Activated naive CD4-positive, alpha-beta T cell treated with anti-CD3 and anti-CD28 coated beads, Interleukin-2, amount 50 U/mL, for 24 hours (primary cell): ENCODE measurements around the gene GALNS.
"Not testable (repeated sequence)": the region's sequence is repeated elsewhere in the genome, so short reads cannot be mapped to it uniquely, and the experiment has no call there.

Experiments used
- H3K27ac Mint-ChIP-seq: one replicate; pipeline ENCODE4 v1.8.0; 2021; ENCODE audit warnings: mild to moderate bottlenecking, mixed read lengths
- H3K27me3 Mint-ChIP-seq: one replicate; pipeline ENCODE4 v1.8.0; 2021; ENCODE audit warnings: mixed read lengths
- H3K36me3 Mint-ChIP-seq: one replicate; pipeline ENCODE4 v1.8.0; 2021; ENCODE audit warnings: mixed read lengths
- H3K4me1 Mint-ChIP-seq: one replicate; pipeline ENCODE4 v1.8.0; 2021; ENCODE audit warnings: mixed read lengths
- H3K4me3 Mint-ChIP-seq: one replicate; pipeline ENCODE4 v1.8.0; 2021; ENCODE audit warnings: mild to moderate bottlenecking, mixed read lengths
- H3K9me3 Mint-ChIP-seq: one replicate; pipeline ENCODE4 v1.8.0; 2021; ENCODE audit warnings: mixed read lengths

GALNS gene

GRCh38 chr16:88825146-88825545 is 31.6 kb downstream of the GALNS start:
- H3K36me3 Mint-ChIP-seq: no peaks in the 10 kb centered on the region
- H3K9me3 Mint-ChIP-seq: no peaks in the 10 kb centered on the region
- no peaks in the 10 kb centered on the region for H3K27me3 Mint-ChIP-seq
- no peak overlapping the region for H3K27ac Mint-ChIP-seq
- H3K4me1 Mint-ChIP-seq: no peaks in the 10 kb centered on the region
- H3K4me3 Mint-ChIP-seq: no peak overlapping the region

DNA sequence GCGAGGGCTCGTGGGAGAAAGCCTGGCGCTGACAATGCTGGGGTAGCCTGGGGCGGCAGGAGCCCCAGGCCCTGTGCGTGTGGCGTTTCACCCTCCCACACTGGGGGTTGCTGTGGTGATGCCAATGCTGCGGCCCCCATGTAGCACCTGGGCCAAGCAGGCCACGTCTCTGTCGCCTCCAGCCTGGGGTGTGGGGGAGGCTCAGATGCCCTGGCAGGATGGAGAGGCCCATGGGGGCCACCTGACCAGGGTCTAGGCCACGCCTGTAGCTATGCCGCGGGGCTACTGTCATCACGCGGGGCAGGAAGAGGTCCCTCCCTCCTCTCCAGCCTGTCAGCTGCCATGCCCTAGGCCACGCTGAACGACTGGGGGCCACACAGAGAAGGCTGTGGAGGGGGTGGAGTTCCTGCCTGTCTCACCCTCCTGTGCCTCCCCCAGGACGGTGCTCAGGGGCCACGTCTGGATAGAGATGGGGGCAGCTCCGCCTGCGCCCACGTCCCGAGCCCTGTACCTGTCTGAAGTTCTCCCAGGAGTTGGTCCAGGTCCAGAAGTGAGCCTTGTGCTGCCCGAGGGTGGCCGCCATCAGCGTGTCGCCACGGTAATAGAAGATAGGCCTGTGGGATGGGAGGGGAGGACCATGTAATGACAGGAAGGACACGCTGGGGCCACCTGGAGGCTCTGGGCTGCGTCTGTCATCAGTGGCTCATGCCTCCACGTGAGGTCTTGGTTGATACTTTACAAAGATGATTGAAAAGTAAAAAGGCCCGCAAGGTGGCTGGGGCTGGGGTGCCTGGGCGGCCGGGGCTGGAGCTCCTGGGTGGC is 32.3 kb downstream of the GALNS start:
- no peak overlapping the region for H3K27ac Mint-ChIP-seq
- no peaks in the 10 kb centered on the region for H3K9me3 Mint-ChIP-seq
- no peaks in the 10 kb centered on the region for H3K27me3 Mint-ChIP-seq
- H3K36me3 Mint-ChIP-seq: no peaks in the 10 kb centered on the region
- no peaks in the 10 kb centered on the region for H3K4me1 Mint-ChIP-seq
- H3K4me3 Mint-ChIP-seq: no peak overlapping the region

- not testable (repeated sequence) for H3K36me3 Mint-ChIP-seq, H3K9me3 Mint-ChIP-seq, H3K27ac Mint-ChIP-seq, H3K4me1 Mint-ChIP-seq, H3K27me3 Mint-ChIP-seq, H3K4me3 Mint-ChIP-seq
Observed at GRCh38 chr16:88823646-88824045, 33.1 kb downstream of the GALNS start.

GRCh38 chr16:88822281-88823040 is 34.3 kb downstream of the GALNS start:
- Mint-ChIP-seq H3K36me3 (no peaks in the 10 kb centered on the region), H3K9me3 (no peaks in the 10 kb centered on the region), H3K4me3 (no peak overlapping the region), H3K27ac (no peak overlapping the region), H3K4me1 (no peaks in the 10 kb centered on the region), H3K27me3 (no peaks in the 10 kb centered on the region)

DNA sequence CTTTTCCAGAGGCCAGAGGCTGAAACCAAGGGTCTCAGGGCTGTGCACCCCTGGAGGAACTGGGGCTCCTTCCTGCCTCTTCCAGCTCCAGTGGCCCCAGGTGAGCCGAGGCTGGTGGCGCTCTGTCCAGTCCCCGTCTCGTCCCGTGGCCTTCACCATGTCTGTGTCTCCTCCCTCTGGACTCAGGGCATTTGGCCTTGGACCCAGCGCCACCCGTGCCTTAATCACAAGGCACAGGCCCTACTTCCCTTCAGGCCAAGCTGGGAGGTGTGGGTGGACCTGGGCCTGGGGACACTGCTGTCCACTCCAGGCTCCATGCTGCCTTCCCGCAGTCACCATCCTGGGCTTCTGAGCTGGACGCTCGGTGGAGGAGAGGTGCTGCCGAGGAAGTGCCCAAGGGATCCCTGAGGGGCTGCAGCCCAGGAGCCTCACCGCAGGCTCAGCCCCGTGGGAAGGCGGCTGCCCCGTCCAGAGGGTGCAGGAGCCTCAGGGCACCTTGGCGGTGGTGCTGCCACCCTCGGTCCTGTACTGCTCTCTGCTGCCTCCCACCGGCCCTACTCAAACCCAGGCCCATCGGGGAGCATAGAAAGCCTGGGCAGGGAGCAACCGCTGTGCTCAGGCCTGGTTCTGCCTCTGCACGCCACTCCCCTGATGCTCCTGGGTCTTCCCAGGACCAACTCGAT is 35.4 kb downstream of the GALNS start:
- Mint-ChIP-seq H3K4me3 (no peak overlapping the region), H3K27me3 (no peaks in the 10 kb centered on the region), H3K4me1 (no peaks in the 10 kb centered on the region), H3K36me3 (no peaks in the 10 kb centered on the region), H3K9me3 (no peaks in the 10 kb centered on the region), H3K27ac (no peak overlapping the region)

GRCh38 chr16:88820385-88821025 is 36.2 kb downstream of the GALNS start:
- no peaks in the 10 kb centered on the region for H3K36me3 Mint-ChIP-seq
- no peaks in the 10 kb centered on the region for H3K27me3 Mint-ChIP-seq
- H3K4me3 Mint-ChIP-seq: no peak overlapping the region
- no peaks in the 10 kb centered on the region for H3K9me3 Mint-ChIP-seq
- no peaks in the 10 kb centered on the region for H3K4me1 Mint-ChIP-seq
- H3K27ac Mint-ChIP-seq: no peak overlapping the region

DNA sequence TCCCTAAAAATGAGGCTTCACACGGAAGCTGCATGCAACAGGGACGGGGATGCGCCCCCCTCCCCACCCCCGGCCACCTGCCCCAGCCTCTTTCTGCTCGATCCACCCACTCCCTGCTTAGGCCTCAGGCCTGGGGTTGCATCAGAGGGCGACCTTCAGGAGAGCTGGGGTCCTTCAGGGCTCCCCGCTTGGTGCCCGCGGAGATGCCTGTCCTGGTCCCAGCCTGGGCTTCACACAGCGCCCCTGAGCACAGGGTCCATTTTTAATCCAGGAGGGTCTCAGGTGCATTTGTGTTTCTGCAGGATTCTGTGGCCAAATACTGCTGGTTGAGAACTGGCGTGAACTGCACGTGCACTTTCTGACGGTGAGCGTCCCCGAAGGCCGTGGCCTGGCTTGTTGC is 37.6 kb downstream of the GALNS start:
- H3K36me3 Mint-ChIP-seq: no peaks in the 10 kb centered on the region
- H3K4me1 Mint-ChIP-seq: no peaks in the 10 kb centered on the region
- H3K4me3 Mint-ChIP-seq: no peak overlapping the region
- no peaks in the 10 kb centered on the region for H3K27me3 Mint-ChIP-seq
- H3K9me3 Mint-ChIP-seq: no peaks in the 10 kb centered on the region
- H3K27ac Mint-ChIP-seq: no peak overlapping the region

DNA sequence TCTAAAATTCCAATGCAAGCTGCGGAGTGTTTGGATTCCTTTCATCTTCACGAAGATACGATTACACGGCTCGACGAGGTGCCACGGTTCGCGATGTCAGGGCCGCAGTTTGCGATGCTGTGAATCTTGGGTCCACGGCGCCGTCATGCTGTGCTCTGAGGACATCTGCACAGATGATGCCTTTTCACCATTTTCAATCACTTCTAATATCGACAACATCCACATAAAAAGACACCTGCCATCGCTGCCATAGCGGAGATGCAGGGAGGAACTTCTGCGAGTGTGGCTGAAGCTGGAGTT is 38.2 kb downstream of the GALNS start:
- Mint-ChIP-seq H3K9me3 (no peaks in the 10 kb centered on the region), H3K36me3 (no peaks in the 10 kb centered on the region), H3K4me1 (no peaks in the 10 kb centered on the region)

GRCh38 chr16:88817785-88818574 is 38.8 kb downstream of the GALNS start:
- no peaks in the 10 kb centered on the region for H3K27me3 Mint-ChIP-seq
- H3K4me1 Mint-ChIP-seq: no peaks in the 10 kb centered on the region
- no peaks in the 10 kb centered on the region for H3K9me3 Mint-ChIP-seq
- no peaks in the 10 kb centered on the region for H3K36me3 Mint-ChIP-seq
- H3K27ac Mint-ChIP-seq: no peak overlapping the region
- H3K4me3 Mint-ChIP-seq: no peak overlapping the region

More for the DNA sequence above, 38.2 kb downstream of the GALNS start:
- H3K27ac Mint-ChIP-seq: no peak overlapping the region
- no peaks in the 10 kb centered on the region for H3K27me3 Mint-ChIP-seq
- no peak overlapping the region for H3K4me3 Mint-ChIP-seq

DNA sequence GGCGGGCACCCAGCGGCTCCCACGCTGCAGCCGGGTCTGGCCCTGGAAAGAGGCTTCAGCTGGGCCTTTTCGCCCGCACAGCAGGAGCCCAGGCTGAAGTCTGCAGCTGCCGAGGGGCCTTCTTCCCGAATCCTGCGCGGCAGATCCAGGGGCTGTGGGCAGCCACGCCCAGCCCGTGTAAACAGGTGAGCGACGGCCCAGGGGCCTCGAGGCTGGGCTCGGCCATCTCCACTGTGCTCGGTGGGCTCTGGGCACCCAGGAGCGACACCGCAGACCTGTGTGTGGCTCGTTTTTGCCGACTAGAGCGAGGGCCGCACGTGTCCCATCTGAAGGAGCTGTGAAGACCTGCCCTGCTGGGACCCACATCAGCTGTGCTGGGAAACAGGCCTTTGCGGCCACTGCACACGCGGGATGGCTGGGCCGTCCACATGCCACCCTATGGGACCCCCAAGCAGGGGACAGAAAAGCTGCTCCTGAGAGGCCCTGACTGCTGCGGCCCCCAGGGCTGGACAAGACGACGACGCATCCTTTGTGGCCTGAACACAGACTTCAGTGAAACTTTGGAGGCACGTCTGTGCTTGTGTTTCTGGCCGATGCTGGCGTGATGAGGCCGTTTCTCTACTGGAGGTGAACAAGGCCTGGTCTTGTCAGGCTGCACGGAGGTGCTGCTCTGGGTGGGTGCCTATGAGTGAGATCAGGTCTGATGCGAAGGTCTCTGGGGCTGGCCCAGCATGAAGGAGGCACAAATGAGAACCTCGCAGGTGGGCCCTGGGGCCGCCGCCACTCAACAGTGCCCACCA is 39.8 kb downstream of the GALNS start:
- no peaks in the 10 kb centered on the region for H3K36me3 Mint-ChIP-seq

DNA sequence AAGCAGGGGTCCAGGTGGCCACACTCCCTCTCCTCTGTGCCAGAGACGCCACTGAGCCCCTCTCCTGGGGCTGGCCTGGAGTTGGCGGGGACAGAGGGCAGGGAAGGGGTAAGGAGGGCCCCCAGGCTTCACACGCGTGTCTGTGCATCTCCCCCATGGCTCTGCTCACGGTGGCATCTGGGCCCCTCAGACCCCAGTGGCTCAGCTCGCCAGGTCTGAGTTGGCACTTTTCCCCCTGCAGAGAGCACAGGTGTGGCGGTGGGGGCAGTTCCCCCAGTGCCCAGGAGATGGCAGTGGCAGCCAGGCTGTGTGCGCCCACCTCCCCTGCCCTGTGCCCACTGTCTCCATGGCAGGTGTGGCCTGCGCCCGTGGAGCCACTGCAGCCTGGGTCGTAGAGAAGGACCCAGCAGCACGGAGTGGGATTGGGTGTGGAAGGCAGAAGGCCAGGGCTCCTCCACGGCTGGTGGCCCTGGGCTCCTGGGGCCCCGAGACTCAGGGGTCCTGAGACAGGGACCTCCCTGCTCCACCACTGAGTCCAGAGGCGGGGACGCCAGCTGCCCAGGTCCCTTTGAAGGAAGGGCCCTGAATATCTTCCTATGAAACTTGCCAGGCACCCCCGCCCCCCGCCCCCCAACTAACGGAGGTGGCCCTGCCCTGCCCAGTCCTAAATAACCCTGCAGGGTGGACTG is 40.7 kb downstream of the GALNS start:
- no peak overlapping the region for H3K27ac Mint-ChIP-seq
- no peaks in the 10 kb centered on the region for H3K36me3 Mint-ChIP-seq
- H3K27me3 Mint-ChIP-seq: no peaks in the 10 kb centered on the region
- no peak overlapping the region for H3K4me3 Mint-ChIP-seq
- no peaks in the 10 kb centered on the region for H3K9me3 Mint-ChIP-seq
- H3K4me1 Mint-ChIP-seq: peaks cover 3% of the 10 kb centered on the region

More for the DNA sequence above, 39.8 kb downstream of the GALNS start:
- H3K4me3 Mint-ChIP-seq: no peak overlapping the region
- peaks cover 3% of the 10 kb centered on the region for H3K4me1 Mint-ChIP-seq
- H3K27ac Mint-ChIP-seq: no peak overlapping the region
- H3K27me3 Mint-ChIP-seq: no peaks in the 10 kb centered on the region
- H3K9me3 Mint-ChIP-seq: no peaks in the 10 kb centered on the region

DNA sequence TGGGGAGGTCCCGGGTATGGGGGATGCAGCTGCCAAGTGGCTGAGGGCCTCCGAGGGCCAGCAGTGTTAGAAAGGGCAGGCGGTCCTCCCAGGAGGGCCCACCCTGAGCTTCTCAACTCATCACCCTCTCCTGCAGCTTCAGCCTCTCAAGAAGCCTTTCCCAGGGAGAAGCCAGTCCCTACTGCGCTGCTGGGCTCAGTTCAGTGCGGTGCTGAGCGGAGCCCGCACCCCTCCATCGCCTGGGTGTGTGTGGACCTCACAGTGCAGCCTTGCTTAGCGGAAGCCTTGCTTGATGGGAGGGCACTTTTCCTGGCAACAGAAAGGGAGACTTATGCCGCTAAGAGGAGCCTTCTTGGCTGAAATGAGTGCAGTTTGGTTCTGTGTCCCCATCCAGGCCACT is 41.5 kb downstream of the GALNS start:
- Mint-ChIP-seq H3K4me3 (no peak overlapping the region), H3K9me3 (no peaks in the 10 kb centered on the region), H3K36me3 (no peaks in the 10 kb centered on the region), H3K27ac (no peak overlapping the region), H3K27me3 (no peaks in the 10 kb centered on the region), H3K4me1 (peaks cover 5% of the 10 kb centered on the region)

DNA sequence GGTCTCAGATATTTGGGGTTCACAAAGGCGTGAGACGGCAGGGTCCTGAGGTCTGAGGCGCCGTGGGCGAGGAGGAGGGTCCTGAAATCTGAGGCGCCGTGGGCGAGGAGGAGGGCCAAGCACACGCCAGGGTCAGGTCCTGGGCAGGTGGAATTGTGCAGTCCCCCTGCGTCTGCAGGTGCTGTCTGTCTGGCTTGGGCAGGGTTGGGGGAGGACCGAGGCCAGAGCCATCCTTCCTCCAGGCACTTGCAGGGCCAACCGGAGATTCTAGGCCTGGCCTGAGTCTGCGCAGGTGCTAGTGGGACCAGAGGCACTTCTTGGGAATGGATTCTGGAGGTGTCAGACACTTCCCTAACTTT is 42.6 kb downstream of the GALNS start:
- peaks cover 13% of the 10 kb centered on the region for H3K4me1 Mint-ChIP-seq
- H3K4me3 Mint-ChIP-seq: peak overlapping the region; percentile 51
- H3K9me3 Mint-ChIP-seq: no peaks in the 10 kb centered on the region

More for the DNA sequence above, 42.6 kb downstream of the GALNS start:
- no peaks in the 10 kb centered on the region for H3K27me3 Mint-ChIP-seq
- no peaks in the 10 kb centered on the region for H3K36me3 Mint-ChIP-seq
- peak overlapping the region; percentile 35 for H3K27ac Mint-ChIP-seq
